Heart left ventricle (tissue), 13 donors: Measurements from ENCODE around the gene GALNT9.

Source experiments
- CTCF ChIP-seq, 12 donors: fragments of 200-600 bp; sonication (generic) in 4 of 12; IDR thresholded peaks; one replicate each; pipeline versions ENCODE4 v1.5.0 to v1.8.0; 2018 to 2022; ENCODE audit warnings: antibody characterized with exemption in 12 of 12, mild to moderate bottlenecking in 5 of 12
- POLR2A ChIP-seq, 2 donors: fragments of 450-650 bp; IDR thresholded peaks; one replicate each; pipeline ENCODE4 v1.6.1; 2017; ENCODE audit warnings: antibody characterized with exemption in 2 of 2, mild to moderate bottlenecking in 2 of 2, moderate library complexity in 2 of 2
- donor health status: ischemic (EF 13 %, LVEDD 7.1; RV severe dilation, severe dysfunction).
- donor health status: DM: no; HTN: yes; CAD: no.
- donor health status: DM: no; HTN: no; CAD: no.
- donor health status: ischemic (EF 25% LVEDD 6.9; RV normal size, moderate dysfunction).
- donor health status: ischemic (EF 25% LVEDD 5.7; RV mildly dilated, moderate dysfunction).
- donor health status: ischemic (EF 35%, LVEDD 5.7; RV mildly dilated, moderate dysfunction).
- donor health status: nonischemic (EF 11% LVEDD 7.7; RV severe dilation, severe dysfunction).
- donor health status: DM: yes; HTN: yes; CAD: no.
- donor health status: PGD.
- donor health status: ischemic (EF 29% LVEDD 5.4; RV normal size, mild dysfunction).
- donor health status: nonischemic (EF 23%, LVEDD 6.1; RV moderate dilation, normal function).

- no peak for TF ChIP-seq POLR2A (IDR thresholded peaks at IDR 0.05)
- TF ChIP-seq CTCF (IDR thresholded peaks at IDR 0.05) = no peak
Observed at GRCh38 chr12:132290203-132290540, 39.2 kb downstream of the GALNT9 start.
